ENCODE results near the gene SNX30.

The SNX30 gene

DNA sequence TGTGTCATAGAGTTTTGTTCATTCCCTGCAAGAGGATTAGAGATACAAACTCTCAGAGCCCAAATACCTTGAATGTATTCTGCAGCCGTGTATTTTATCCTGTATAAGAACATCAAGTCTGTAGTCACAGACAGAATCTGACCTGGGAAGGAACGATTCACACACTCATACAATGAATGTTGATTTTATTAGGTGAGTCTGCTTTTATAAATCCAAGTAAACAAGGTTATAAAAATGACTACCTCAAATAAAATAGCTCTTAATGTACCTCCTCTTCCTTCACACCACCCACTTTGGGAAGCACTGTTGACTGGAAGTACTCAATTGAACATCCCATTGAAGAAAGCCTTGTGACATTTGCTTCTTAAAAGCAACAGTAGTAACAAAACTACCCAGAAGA lies 128.2 kb downstream of the SNX30 start:
- no peak for DNase-seq (ENCODE audit: low read depth in 2 of 2, low spot score in 1 of 2)

DNA sequence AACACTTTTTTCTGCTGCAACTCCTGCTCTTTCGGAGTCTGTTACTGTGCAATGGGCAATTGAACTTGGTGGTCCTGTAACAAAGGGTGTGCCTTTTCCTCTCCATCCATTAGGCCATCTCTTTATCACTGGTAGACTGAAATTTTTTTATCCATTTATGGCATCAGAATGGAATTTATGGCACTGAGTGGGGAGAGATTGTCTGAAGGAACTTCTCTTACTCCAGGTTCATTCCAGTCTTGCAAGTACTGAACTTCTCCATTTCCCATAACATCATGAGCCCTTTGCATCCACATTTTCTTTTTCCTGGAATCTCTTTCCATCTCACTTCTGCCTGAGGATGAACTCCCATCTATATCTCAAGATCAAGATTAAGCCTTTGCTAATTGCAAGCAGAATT lies 130.1 kb downstream of the SNX30 start:
- DNase-seq (ENCODE audit: low read depth in 2 of 2, low spot score in 1 of 2), result no peak

DNA sequence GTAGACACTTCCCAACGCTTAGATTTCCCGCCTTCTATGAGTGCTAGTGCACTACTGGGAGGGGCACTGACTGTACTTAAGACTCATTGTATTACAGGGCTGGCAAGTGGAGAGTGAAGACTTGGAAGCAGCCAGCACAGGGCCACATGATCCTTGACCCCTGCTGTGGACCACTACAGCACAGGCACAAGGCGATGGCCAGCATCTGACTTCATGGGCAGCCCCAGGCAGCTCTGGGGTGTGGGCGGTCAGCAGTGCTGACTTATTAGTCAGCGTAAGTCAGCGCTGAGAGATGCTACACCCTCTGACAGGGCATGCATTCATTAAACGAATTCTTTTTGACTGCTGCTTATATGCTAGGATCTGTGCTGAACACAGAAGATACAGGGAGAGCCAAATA lies 130.8 kb downstream of the SNX30 start:
- no peak for DNase-seq (ENCODE audit: low read depth in 2 of 2, low spot score in 1 of 2)

DNA sequence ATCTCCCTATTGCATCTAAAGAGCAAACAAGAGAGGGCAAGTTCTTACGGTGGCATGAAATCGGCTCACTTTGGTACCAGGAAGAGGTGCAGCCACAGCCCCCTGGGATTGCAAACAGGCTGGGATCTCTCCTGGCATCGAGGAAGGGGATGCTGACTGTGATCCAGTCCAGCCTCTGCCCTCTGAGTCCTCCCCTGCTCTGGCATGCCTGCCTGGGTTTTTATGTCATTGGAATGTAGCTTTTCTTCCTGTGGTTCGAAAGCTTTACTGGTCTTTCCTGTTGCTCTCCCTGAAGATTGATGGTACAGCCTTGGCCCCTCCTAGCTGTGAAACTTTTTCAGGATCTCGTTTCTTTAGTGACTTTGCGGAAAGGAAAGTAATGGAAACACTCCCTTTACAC lies 133.5 kb downstream of the SNX30 start:
- no peak for DNase-seq (ENCODE audit: low read depth in 2 of 2, low spot score in 1 of 2)

DNA sequence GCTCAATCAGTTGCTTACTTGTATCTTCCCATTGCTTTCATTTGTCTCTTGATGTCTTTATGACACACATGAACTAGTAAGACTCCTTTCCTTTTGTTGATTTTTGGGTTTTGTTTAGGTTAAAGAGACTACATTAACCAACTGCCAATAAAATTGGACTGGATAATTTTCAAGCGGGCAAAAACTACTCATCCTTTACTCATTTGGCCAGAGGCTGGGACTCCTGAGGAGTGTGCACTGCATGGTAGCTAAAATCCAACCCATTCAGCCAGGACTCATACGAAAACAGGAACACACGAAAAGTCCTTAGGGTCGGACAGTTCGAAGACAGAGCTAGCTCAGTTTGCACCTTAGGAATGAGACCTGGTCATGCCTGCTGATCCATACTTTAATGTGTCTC lies 134.2 kb downstream of the SNX30 start:
- no peak for DNase-seq (ENCODE audit: low read depth in 2 of 2, low spot score in 1 of 2)

DNA sequence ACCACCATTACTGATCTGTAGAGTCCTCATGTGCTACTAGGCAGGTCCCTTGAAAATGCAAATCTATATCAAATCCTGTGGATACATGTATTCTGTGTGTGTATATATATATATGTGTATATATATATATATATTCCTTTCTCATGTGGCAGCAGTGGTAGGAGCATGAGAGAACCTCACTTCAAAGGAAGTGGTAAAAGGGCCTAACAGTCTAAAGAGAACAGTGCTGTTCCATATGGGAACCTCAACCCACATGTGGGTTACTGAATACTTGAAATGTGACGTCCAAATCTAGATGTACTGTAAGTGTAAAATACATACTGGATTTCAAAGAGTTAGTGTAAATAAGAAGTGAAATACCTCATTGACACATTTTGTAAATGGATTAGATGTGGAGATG lies 134.8 kb downstream of the SNX30 start:
- DNase-seq (ENCODE audit: low read depth in 2 of 2, low spot score in 1 of 2), result no peak

DNA sequence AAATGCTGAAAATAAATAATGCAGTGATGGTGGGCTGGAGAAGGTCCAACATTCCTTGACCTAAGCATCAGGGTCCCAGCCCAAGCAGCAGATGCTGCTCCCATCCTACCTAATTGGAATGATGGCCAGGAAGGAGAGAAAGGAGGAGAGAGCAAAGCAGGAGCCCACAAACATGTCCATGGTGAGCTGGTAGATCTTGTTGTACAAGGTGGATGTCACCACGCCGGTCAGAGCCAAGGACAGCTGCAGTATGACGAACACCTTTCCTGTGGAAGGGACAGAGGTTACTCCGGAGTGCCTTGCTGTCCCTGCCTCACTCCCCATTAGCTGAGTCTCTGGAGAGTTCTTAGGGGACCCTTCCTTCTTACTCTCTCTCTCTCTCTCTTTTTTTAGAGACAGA lies 135.8 kb downstream of the SNX30 start:
- DNase-seq (ENCODE audit: low read depth in 2 of 2, low spot score in 1 of 2), result no peak

DNA sequence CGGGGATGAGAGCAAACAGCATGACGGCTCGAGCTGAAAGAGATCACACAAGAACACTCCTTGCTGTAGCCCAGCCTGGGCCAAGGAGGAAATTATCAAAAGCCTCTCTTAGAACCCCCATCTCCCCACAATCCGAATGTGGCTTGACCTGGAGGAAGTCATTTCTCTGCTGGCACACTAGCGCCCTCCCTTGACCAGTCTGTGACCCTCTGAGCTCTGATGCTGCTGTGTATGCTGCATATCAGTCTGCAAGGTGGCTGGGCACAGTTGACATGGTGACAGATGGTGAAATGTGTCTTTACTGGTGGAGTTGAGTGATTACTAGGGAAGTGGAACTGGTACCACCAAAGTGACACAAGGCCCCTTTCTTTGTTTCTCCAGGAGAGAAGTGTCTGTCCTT lies 136.8 kb downstream of the SNX30 start:
- no peak for DNase-seq (ENCODE audit: low read depth in 2 of 2, low spot score in 1 of 2)

DNA sequence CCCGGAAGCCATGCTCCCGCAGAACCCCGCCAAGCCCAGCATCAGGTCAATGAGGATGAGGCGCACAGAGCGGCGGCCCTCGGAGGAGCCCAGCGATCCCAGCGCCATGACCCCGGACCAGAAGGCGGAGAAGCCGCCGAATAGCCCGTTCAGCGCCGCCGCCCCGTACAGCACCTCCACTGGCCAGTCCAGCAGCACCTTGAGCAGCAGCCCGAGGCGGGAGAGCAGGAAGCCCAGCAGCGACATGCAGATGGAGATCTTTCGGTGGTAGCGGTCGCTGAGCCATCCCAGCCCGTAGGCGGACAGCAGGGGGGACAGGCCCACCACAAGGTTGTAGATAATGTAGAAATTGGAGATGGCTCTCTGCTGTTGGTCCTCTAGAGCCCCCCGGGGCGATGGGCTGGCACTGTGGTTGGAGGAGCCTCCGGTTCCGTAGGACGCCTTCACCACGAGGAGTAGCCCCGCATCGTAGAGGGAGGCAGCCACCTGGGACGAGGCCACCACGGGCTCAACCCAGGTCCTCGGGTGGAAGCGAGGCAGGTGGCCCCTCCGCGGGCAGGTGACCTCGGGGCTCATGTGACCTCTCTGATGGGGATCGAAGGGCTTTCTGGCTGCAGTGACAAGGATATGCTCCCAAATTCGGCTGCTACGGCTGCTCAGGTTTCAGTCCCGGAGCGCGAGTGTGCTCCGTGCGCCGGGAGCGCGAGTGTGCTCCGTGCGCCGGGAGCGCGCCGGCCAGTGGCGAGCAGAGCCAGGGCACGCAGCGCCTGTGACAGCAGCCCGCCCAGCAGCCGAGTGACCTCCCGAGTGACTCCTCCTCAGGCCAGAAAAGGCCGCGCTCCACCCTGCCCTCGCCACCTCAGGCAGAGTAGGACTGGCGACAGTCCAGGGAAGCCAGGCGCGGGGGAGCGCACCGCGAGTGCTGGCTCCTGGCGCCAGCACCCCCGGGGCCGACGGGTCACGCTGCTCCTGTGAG lies 139.8 kb downstream of the SNX30 start, which contains the start of gene SLC46A2:
TSS of gene SLC46A2 (minus strand) at position 771 of the 976 bp plus-strand sequence. CDS start at position 576, 195 bp downstream.
- DNase-seq (ENCODE audit: low read depth in 2 of 2, low spot score in 1 of 2), result no peak

DNA sequence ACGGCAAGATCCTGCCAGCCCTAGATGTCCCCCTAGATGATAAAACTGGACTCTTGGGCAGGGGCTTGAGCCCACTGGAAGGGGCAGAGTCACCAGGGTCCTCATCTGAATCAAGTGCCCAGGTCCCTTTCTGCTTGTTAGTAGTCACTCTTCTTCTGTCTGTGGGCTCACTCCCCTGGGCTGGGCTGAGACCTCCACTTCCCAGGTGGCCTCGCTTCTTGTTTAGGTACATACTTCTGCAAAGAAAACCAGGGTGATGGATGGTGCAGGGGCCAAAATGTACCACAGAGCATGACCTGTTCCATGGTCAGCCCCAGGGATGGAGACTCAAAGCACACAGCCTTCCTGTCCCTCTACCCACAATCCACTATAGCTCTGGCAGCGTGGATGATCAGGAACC lies 141.0 kb downstream of the SNX30 start:
- no peak for DNase-seq (ENCODE audit: low read depth in 2 of 2, low spot score in 1 of 2)

DNA sequence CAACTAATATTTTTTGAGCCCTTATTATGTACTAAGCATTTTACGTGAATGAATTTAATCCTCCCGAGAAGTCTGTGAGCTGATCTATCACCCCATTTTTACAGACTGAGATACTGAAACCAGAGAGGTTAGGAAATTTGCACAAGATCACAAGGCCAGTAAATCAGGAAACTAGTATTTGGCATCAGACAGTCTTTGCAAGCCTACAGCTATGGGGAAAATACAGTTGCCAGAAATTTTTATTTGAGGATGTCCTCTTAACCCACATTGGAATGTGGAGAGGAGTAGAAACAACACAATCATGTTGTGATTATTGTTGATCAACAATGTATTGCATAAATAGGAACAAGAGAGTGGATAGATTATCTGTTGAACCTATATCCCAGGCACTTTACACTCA lies 142.4 kb downstream of the SNX30 start:
- no peak for DNase-seq (ENCODE audit: low read depth in 2 of 2, low spot score in 1 of 2)

DNA sequence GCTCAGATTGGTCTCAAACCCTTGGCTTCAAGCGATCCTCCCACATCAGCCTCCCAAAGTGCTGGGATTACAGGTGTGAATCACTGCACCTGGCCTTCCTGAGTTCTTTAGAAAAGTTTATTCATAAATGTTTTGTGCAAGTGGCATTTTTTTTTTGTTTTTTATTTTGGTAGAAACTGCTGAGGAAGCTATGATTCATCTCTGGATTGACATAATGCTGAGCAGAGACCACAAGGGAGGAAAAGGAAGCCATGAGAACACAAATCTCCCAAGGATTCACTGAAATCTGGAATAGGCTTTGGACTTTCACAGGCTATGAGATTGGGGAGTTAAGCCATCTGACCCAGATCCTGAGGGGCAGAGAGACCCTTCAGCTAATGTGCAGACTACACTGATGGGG lies 143.5 kb downstream of the SNX30 start:
- DNase-seq (ENCODE audit: low read depth in 2 of 2, low spot score in 1 of 2), result no peak

DNA sequence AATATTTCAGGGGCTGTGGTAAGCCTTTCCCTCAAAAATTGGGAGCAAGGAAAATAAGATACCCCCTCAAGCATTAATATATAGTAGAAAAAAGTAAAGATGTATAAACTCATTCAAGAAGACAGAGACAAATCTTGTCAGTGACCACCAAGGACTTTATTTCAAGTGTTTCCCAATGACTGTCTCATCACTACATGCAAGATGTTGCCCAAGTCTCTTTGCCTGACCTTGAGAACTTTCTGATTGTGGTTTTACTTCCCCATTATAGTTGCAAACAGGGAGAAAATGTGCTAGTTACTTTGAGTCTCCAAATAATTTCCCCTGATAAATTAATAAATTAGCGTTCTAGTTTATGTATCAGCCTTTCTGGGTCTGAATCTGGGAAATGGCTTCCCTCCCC lies 144.1 kb downstream of the SNX30 start:
- no peak for DNase-seq (ENCODE audit: low read depth in 2 of 2, low spot score in 1 of 2)

DNA sequence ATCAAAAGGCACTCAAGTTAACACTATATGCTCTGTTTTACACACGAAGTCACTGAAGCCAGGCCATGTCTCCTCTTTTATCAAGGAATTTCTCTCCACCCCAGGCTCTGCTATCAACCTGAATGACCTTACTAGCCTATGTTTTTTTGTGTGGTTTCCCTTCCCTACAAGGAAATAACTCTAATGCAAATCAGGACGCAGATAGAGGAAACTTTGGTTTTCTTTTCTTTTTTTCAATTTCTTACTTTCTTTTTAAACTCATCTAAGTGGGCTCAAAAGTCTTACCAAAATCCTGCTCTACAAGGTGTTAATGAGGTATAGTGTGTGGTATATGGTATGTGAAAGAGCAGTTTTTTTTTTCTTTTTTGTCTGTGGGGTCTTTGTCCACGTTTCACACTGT lies 145.6 kb downstream of the SNX30 start:
- no peak for DNase-seq (ENCODE audit: low read depth in 2 of 2, low spot score in 1 of 2)

DNA sequence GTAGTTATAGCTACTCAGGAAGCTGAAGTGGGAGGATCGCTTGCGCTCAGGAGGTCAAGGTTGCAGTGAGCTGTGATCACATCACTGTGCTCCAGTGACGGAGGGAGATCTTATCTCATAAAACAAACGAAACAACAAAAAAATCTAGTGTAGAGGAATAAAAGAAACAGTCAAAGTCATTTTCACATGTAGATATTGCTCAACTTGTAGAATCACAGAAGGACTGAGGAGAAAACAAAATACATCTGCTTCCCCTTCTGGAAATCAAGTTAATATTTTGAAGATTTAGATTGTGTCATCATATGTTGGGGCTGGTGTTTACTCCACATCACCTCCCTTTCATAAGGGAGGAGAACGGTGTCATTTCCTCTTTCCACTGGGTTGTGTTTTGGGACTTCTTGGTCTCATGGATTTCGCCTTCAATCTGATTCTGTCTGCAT lies 148.3 kb downstream of the SNX30 start:
- DNase-seq (ENCODE audit: low read depth in 2 of 2, low spot score in 1 of 2), result no peak

DNA sequence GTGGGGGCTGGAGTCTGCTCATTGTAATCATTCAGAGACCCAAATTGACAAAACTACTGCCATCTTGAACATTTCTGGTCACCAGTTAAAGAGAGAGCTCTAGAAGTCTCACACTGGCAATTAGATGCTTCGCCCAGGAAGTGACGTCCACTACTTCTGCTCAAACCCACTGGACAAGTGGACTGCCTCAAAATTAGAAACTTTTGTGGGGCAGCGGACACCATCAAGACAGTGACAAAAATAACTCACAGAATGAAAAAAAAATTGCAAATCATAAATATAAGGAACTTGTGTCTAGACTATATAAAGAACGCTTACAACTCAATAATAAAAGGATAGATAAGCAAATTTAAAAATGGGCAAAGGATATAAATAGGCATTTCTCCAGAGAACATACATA lies 149.9 kb downstream of the SNX30 start:
- DNase-seq (ENCODE audit: low read depth in 2 of 2, low spot score in 1 of 2), result no peak

DNA sequence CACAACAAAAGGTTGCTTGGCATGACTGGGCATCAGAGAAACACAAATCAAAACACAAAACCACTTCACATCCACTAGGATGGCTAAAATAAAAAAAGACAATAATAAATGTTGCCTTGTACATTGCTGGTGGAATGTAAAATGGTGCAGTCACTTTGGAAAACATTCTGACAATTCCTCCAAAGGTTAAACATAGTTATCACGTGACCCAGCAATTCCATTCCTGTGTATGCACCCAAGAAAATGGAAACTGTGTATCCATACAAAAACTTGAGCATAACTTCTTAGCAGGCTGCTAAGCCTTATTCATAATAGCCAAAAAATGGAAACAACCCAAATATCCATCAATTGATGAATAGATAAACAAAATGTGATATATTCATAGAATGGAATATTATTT lies 150.3 kb downstream of the SNX30 start:
- no peak for DNase-seq (ENCODE audit: low read depth in 2 of 2, low spot score in 1 of 2)

DNA sequence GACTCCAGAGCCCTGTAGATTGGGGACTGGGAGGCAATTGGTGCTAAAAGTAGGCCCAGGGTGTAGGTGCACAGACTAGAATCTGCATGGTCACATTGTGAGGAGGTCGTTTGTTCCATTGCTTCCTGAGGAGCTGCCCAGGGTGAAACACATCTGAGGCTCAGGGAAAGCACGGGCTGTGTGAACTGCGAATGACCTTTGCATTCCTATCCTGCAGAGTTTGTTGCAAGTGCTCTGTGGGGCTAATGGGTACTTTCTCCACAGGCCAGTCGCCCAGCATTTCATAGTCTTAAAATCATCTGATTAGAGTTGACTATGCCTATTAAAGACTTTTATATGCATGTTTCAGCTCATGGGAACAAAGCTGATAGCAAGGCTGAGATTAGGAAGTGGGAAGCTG lies 154.5 kb downstream of the SNX30 start:
- DNase-seq (ENCODE audit: low read depth in 2 of 2, low spot score in 1 of 2), result no peak

DNA sequence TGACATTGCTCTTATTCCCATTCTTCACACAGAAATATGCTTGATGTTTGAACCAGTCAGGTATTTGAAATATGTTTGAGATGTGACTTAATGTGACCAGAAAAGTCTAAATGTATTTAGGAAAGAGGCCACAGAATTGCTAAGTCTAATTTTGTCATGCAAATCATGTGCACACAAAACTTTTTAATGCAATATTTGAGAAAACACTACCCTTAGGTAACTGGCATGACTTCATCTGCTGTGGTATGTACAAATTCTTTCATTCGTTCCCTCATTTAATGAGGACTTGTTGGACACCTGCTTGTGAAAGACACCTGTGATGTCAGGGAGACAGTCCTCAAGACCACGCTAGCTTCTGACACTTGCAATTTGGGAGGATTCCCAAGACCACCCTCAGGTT lies 161.2 kb downstream of the SNX30 start:
- no peak for DNase-seq (ENCODE audit: low read depth in 2 of 2, low spot score in 1 of 2)

DNA sequence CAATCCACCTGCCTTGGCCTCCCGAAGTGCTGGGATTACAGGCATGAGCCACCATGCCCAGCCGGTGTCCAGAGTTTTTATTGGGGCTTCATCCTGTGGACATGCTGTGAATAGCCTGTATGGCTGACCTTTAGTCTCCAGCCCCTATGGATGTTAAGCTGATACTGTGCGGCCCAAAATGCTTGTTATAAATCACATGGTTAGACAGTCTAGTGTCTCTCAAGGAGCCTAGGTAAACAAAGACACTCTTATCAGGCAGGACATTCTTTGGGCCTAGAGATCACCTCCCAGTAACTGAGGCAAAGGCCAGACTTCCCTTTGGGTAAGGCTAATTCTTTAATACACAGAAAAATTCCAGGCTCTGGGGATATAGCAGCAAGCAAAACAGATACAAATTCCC lies 162.1 kb downstream of the SNX30 start:
- no peak for DNase-seq (ENCODE audit: low read depth in 2 of 2, low spot score in 1 of 2)

DNA sequence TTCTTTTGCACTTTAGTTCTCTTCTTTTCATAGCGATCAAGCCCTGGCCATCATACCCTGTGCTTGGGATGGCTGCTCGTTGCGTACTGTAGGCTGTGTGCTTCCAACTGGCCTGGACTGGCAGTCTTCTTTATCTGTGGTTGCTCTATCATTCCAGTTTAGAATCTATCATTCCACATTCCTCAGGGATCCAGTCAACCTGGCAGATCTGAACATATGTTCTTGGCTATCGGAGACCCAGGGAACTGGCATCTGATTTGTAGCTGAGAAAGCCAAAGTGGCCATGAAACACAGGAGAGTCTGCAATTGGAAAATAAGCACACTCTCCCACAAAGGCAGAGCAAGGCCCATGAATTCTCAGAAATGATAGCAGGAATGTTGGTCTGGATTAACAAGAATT lies 162.8 kb downstream of the SNX30 start:
- DNase-seq (ENCODE audit: low read depth in 2 of 2, low spot score in 1 of 2), result no peak

DNA sequence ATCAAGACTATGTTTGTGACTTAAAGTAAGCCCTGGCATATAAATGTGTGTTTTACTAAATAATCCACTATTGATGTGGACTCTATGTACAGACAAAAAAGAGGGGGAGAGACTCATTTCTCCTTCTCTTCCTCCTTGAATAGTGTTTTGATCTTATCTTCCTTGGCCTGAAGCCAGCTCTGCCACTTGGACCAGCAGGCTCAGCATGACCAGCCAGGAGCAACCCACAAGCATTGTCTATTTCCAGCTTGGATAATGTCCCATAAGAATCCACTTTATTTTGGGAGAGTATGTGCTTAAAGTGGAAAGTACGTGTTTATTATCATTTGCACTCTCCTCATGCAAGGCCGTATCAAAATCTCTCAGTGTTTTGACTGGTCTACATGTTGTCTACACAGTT lies 164.0 kb downstream of the SNX30 start:
- no peak for DNase-seq (ENCODE audit: low read depth in 2 of 2, low spot score in 1 of 2)

Data from stimulated activated CD8-positive, alpha-beta memory T cell treated with anti-CD3 and anti-CD28 coated beads, Interleukin-4, amount 100 ng/mL, for 4 hours (primary cell).